HG03064 (cell line): ENCODE results near the gene P3H3.
"Not testable (repeated sequence)": the region's sequence is repeated elsewhere in the genome, so short reads cannot be mapped to it uniquely, and the experiment has no call there.

ENCODE experiments used
- ATAC-seq: cut with Tn5 transposase; IDR thresholded peaks from one replicate; pipeline ENCODE4 v1.9.1; 2021; ENCODE audit warnings: low read depth; ENCODE audit not compliant: unreplicated experiment

Gene P3H3

GRCh38 chr12:6863033-6863432 lies 34.8 kb downstream of the P3H3 start:
- no peak for ATAC-seq

GRCh38 chr12:6863586-6864321 lies 35.5 kb downstream of the P3H3 start:
- ATAC-seq: no peak

- ATAC-seq: not testable (repeated sequence)
Measured at GRCh38 chr12:6865307-6865706, 37.1 kb downstream of the P3H3 start.

- no peak for ATAC-seq
Measured at GRCh38 chr12:6866163-6866919, 38.1 kb downstream of the P3H3 start.

GRCh38 chr12:6866920-6867412 lies 38.8 kb downstream of the P3H3 start:
- ATAC-seq: peak; percentile 14

DNA sequence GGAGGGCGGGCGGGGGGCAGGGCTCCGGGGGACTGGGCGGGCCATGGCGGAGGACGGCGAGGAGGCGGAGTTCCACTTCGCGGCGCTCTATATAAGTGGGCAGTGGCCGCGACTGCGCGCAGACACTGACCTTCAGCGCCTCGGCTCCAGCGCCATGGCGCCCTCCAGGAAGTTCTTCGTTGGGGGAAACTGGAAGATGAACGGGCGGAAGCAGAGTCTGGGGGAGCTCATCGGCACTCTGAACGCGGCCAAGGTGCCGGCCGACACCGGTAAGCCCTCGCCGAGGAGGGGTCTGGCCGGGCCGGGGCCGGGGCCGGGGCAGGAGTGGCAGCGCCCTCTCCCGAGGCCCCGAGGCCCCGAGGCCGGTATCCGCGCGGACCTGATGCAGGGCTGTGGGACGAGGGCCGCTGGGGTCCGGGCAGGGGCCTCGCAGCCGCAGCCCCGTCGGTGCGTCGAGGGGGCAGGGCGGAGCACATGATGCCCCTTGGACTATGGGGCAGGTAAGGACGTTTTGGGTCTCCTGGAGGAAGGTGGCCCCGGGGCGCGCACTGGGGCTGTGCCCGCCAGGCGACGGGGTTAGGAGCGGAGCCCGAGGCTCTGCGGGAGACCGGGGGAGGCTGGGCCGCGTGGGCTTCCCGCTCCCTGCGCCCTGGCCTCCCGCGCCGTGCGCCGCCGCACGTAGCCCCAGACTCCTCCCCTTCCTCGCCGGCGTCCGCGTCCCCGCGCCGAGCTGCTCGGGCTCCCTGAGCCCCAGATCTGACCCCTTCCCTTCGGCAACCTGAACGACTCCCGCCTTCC lies 39.4 kb downstream of the P3H3 start, which contains the start of gene TPI1:
TSS of gene TPI1 (plus strand) at position 119 of the 798 bp plus-strand sequence. CDS start at position 155, 36 bp downstream.
- peak; percentile 46 for ATAC-seq

DNA sequence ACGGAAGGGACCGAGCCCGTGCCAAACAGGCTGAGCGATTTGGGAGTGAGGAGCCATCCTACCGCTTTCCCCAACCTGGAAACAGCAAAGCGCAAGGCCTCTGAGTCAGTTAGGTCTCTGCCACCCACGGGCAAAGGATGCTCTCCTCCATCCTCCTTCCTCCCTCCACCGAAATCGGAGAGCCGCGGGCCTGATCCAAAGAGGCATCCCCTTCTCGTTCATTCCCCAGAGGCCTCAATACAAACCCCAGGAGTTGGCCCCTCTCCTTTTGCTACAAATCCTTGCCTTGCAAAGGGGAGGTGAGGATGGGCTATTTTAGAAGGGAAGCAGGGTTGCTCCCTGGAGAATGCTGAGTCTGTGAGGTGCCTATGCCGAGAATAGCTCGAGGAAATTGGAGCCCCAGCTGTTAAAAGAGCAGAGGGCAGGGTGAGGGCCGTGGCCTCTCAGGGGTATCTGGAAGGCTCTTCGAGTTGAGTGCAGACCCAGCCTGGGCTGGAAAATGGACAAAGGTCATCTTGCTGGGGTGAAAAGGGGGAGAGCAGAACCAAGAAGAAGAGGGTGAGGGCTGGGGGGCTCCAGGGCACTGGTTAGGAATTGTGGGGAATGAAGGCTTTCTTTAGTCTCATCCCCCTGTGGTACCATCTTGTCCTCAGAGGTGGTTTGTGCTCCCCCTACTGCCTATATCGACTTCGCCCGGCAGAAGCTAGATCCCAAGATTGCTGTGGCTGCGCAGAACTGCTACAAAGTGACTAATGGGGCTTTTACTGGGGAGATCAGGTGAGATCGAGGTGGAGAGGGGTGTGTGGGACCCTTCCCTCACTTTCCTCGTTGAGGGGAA lies 40.2 kb downstream of the P3H3 start:
- ATAC-seq: no peak

DNA sequence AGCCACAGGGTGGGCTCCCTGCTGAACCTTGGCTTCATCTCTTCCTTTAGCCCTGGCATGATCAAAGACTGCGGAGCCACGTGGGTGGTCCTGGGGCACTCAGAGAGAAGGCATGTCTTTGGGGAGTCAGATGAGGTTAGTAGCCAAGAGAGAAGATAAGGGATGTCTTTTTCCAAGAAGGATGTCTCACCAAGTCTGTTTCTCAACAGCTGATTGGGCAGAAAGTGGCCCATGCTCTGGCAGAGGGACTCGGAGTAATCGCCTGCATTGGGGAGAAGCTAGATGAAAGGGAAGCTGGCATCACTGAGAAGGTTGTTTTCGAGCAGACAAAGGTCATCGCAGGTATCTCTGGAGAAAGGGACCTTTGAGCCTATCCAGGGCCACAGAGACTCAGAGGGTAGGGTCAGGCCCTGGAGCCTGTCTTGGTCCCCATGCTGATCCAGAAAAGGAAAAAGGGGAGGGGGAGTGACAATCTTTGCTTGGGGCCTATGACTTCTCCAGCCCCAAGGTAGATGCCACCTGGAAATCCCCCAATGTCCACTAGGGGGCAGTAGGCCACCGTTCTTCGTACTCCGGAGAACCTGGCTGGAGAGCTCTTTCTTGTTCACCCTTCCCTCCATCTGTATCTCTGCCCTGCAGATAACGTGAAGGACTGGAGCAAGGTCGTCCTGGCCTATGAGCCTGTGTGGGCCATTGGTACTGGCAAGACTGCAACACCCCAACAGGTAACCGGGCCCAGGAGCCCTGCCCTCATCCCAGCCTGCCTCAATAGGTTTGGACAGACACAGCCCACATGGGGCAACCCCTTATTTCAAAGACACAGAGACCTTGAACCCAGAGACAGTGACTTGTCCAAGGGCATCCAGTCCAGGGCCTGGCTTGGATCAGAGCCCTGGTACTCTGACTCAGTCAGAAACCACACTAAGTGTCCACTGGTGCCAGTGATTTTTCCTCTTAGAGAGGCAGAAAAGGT lies 41.1 kb downstream of the P3H3 start:
- ATAC-seq: no peak

DNA sequence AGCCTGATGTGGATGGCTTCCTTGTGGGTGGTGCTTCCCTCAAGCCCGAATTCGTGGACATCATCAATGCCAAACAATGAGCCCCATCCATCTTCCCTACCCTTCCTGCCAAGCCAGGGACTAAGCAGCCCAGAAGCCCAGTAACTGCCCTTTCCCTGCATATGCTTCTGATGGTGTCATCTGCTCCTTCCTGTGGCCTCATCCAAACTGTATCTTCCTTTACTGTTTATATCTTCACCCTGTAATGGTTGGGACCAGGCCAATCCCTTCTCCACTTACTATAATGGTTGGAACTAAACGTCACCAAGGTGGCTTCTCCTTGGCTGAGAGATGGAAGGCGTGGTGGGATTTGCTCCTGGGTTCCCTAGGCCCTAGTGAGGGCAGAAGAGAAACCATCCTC lies 42.1 kb downstream of the P3H3 start:
- ATAC-seq: not testable (repeated sequence)

DNA sequence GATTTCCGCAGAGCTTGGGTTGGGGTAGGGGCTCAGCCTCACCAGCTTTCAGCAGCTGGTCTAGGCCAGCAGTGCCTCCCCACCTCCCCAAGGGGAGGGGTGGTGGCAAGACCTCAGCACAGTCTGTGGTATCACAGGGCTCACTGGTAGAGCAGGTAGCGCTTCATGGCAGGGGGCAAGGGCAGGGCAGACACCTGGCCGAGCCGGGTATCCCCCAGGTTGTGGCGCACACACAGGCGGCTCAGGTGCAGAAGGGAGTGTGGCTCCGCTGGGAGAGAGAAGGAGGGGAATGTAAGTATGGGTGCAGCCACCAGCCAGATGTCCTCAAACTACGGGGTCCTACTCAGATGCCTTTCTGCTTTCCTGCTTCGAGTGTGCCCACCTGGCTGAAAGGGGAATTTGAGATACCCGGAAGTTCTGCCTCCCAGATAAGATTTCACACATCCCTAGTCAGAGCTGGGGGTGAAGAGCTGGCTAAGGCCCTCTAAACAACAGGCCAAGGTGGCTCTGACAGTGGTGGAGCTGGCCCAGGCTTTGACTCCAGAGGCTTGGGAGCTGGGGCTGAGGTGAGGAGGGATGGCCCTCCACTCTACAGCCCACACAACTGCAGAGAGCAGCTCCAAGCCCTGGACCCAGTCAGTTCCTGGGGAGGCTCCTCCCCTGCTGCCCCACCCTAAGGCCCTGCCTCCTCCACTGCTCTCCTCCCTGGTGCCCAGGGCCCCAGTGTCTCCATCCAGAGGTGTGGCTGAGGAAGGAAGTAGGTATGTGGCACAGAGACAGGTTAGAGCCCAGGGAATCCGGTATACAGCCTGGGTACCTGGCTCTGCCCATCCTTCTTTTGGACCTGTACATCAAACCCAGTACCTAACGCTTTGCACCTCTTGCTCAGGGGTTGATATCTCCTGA lies 43.1 kb downstream of the P3H3 start:
- ATAC-seq: no peak

DNA sequence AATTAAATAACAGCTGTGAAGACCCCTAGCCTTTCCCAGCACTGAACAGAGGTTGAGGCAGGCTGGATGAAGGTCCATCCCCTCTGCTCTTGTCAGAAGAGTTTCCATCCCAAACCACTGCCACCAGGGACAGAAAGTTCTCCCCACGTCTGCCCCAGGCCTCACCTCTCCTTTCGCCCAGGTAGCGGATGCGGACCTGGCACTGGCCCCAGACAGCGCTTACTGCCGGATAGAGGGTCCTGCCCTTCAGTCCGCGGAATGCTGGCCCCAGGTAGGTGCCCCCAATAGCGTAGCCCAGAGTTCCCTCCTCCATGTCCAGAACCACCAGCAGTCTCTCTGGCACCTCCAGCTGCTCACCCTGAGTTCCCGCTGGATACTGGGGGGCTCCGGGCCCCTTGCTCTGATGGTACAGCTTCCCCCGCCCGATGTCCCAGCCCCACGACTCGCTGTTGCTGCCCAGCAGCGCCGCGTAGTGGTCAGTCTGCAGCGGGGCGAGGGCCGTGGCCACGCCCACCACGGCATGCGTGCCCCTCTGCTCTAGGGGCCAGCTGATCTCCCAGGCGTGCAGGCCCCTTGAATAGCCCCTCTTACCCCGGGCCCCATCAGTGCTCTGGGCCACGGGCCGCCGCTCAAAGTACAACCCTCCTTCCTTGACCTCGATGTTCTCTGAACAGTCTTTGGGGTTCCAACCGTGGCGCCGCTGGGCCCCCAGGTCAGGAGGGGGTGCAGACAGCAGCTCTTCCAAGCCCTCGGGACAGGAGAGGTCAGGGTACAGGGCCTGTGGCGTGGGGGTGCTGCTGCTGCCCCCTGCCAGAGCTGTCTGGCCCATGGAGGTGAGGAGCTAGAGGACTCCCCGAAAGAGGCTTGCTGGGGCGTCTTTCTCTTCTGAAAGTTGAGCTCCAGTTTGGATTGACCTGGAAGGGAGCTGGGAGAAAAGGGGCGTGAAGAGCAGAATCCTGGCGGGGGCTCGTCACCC lies 44.2 kb downstream of the P3H3 start:
- peak; percentile 30 for ATAC-seq

- peak; percentile 60 for ATAC-seq
Measured at GRCh38 chr12:6873094-6874014, 45.1 kb downstream of the P3H3 start, which contains the start of gene SPSB2. SPSB2 (minus strand) TSS chr12:6873303; CDS start chr12:6872901, 402 bp downstream.

DNA sequence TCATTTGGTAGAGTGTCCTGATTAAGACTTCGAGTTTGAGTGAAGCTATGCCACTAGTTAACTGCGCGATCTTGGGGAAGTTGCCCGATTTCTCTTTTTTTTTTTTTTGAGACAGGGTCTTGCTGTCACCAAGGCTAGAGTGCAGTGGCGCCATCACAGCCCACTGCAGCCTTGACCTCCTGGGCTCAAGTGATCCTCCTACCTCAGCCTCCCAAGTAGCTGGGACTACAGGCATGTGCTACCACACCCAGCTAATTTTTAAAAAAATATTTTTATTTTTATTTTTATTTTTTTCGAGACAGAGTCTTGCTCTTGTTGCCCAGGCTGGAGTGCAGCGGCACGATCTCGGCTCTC lies 45.8 kb downstream of the P3H3 start:
- not testable (repeated sequence) for ATAC-seq

DNA sequence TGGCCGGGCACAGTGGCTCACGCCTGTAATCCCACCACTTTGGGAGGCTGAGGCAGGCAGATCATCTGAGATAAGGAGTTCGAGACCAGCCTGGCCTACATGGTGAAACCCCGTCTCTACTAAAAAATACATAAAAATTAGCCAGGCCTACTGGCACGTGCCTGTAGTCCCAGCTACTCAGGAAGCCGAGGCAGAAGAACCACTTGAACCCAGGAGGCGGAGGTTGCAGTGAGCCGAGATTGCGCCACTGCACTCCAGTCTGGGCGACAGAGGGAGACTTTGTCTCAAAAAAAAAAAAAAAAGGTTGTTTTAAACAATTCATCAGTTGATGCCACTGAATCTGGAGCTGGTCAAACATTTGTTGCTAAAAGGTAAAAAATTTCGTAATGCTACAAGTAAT lies 51.6 kb downstream of the P3H3 start:
- not testable (repeated sequence) for ATAC-seq

DNA sequence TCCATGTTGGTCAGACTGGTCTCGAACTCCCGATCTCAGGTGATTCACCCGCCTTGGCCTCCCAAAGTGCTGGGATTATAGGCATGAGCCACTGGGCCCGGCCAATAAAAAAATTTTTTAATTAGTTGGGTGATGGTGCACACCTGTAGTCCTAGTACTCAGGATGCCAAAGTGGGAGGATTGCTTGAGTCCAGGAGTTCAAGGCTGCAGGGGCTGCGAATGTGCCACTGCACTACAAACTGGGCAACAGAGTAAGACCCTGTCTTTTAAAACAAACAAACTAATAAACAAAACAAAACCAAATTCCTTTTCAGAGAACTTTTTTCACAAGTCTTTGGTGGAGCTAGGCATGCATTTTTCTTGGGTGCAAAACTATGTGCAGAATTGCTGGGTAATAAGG lies 55.0 kb downstream of the P3H3 start:
- no peak for ATAC-seq

GRCh38 chr12:6883683-6884082 lies 55.5 kb downstream of the P3H3 start:
- no peak for ATAC-seq
